ENCODE data around the gene SOCS7. TPM values are rescaled to one million over a fixed set of nuclear protein-coding genes. Genes with fewer than 3 reads are reported as not detected.
"Not testable (repeated sequence)": the region's sequence is repeated elsewhere in the genome, so short reads cannot be mapped to it uniquely, and the experiment has no call there.

Gene SOCS7
- polyA plus RNA-seq, 1 experiment = 5.8 TPM

DNA sequence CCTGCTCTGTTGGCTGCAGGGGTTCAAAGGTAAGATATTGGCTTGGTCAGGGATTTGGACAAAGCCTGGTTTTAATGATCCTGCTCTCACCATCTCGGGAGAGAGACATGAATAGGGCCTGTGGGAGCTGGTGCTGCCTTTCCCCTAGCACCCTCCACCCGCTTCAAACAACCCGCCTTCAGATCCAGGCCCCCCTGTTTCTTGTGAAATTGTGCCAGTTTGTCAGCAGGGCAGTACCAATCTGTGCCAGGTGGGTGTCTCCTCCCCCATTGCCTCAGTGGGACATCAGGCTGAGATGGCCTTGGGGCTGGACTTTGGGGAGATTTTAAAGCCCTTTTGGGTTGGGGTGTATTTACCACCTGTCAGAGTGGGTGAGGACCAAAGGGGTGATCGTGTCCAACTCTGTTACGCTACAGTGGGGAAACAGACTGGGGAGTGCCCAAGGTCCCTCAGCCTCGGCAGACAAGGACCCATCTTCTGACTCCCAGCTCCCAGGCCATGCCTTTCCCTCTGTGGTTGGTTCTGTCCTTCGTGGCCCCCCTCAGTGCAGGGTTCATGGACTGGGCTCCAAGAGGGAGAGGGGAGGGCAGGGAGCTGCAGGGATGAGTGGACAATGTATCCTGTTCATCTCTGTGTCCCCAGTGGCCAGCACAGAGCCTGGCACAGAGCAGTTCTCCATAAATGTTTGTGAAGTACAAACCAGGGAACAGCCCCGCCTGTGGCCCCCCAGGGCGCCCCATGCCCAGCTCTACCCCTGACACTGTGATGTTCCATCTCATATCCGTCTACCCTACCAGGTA lies 79.9 kb downstream of the SOCS7 start:
- Histone ChIP-seq H3K4me3 (ENCODE audit: low read depth, low read length) (no peak overlapping the region), H3K9me3 (ENCODE audit: control insufficient read depth, insufficient read depth, low read length) (no peaks in the 10 kb centered on the region; the same call in 1 of the 2 replicates), H3K27ac (ENCODE audit: low read depth, low read length) (no peak overlapping the region), H3K27me3 (ENCODE audit: control insufficient read depth, insufficient read depth, low read length) (no peaks in the 10 kb centered on the region)
- no peak for DNase-seq (ENCODE audit: low read depth, low spot score)
- TF ChIP-seq, protein P1, sequence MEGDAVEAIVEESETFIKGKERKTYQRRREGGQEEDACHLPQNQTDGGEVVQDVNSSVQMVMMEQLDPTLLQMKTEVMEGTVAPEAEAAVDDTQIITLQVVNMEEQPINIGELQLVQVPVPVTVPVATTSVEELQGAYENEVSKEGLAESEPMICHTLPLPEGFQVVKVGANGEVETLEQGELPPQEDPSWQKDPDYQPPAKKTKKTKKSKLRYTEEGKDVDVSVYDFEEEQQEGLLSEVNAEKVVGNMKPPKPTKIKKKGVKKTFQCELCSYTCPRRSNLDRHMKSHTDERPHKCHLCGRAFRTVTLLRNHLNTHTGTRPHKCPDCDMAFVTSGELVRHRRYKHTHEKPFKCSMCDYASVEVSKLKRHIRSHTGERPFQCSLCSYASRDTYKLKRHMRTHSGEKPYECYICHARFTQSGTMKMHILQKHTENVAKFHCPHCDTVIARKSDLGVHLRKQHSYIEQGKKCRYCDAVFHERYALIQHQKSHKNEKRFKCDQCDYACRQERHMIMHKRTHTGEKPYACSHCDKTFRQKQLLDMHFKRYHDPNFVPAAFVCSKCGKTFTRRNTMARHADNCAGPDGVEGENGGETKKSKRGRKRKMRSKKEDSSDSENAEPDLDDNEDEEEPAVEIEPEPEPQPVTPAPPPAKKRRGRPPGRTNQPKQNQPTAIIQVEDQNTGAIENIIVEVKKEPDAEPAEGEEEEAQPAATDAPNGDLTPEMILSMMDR (IDR thresholded peaks at IDR 0.05; ENCODE audit: low read depth, low read length) = no peak
- CTCF ChIA-PET = interaction anchor here (0.5 to 1.7 kb wide), 2 partner anchors 10 to 17 kb away, joined by 3 to 4 read pairs; no protein-coding TSS in a partner anchor
- POLR2A ChIA-PET = no interaction called here

DNA sequence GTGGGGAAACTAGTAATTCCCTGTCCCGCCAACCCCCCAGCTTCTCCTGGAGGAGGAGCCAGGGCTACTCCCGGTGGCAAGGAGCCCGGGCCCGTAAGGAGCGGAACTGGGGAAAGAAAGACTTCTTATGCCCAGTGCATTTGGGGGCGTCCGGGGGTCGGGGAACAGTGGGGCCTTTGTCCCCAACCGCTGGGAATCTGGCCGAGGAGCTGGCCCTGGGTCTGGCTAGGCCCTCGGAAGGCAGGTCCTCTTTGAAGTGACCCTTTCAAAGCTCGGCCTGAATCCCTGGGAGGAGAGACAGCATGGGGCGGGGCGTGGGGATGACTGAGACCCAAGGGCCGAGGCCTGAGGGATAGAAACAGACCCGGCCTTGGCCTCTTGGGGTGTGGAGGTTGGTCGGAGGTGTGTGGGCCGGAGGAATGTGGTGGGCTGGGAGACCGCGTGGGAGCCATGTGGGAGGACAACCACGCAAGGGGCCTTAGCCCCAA lies 82.6 kb downstream of the SOCS7 start:
- ChIA-PET POLR2A (no interaction called here), CTCF (interaction anchor here (1.0 to 1.6 kb wide), 3 partner anchors 9 to 20 kb away, joined by 3 to 6 read pairs (median 5); no protein-coding TSS in a partner anchor)

DNA sequence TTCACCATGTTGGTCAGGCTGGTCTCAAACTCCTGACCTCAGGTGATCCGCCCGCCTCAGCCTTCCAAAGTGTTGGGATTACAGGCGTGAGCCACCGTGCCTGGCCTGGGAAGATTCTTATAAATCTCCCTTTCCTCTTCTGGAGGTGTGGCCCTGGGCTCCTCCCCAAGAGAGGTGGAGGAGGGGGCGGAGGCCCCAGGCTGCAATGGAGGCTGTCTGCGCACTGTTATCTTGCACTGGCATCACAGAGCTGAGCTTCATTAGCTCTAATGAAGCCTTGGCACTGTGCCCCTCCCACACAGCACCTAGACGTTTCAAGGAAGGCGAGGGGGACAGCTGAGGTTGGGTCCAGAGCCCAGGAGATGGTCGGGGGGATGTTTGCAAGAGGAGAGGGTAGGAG lies 84.2 kb downstream of the SOCS7 start:
- H3K27ac ChIP-seq (ENCODE audit: low read depth, low read length) = no peak overlapping the region
- no peaks in the 10 kb centered on the region for H3K27me3 ChIP-seq (ENCODE audit: control insufficient read depth, insufficient read depth, low read length)
- POLR2A ChIA-PET = no interaction called here
- TF ChIP-seq, protein P1 (IDR thresholded peaks at IDR 0.05; ENCODE audit: low read depth, low read length) = no peak
- DNase-seq (ENCODE audit: low read depth, low spot score) = no peak
- CTCF ChIA-PET = no interaction called here
- no peaks in the 10 kb centered on the region; the same call in 1 of the 2 replicates for H3K9me3 ChIP-seq (ENCODE audit: control insufficient read depth, insufficient read depth, low read length)
- no peak overlapping the region for H3K4me3 ChIP-seq (ENCODE audit: low read depth, low read length)

More for the DNA sequence above, 82.6 kb downstream of the SOCS7 start:
- no peak for DNase-seq (ENCODE audit: low read depth, low spot score)
- Histone ChIP-seq H3K4me3 (ENCODE audit: low read depth, low read length) (no peak overlapping the region), H3K27me3 (ENCODE audit: control insufficient read depth, insufficient read depth, low read length) (no peaks in the 10 kb centered on the region), H3K27ac (ENCODE audit: low read depth, low read length) (no peak overlapping the region), H3K9me3 (ENCODE audit: control insufficient read depth, insufficient read depth, low read length) (no peaks in the 10 kb centered on the region; the same call in 1 of the 2 replicates)
- TF ChIP-seq, protein P1 (IDR thresholded peaks at IDR 0.05; ENCODE audit: low read depth, low read length) = no peak

DNA sequence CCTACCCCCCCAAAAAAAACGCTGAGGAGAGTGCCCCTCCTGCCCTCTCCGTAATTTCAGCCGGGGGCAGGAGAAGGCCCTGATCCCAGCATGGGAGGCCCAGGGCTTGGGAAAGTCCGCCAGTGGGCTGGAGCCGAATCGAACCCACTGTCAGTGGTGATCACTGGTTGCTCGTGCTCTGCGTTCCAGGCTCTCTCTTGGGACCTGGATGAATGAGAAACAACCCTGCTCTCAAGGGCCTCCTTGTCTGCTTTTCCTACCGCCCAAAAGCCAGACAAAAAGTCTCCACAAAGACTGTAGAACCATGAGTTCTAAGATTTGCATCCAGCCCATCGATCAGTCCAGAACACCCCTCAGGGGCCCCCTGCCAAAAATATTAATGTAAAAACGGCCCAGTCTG lies 84.7 kb downstream of the SOCS7 start:
- no peak overlapping the region for H3K27ac ChIP-seq (ENCODE audit: low read depth, low read length)
- POLR2A ChIA-PET = no interaction called here
- H3K27me3 ChIP-seq (ENCODE audit: control insufficient read depth, insufficient read depth, low read length) = no peaks in the 10 kb centered on the region
- TF ChIP-seq, protein P1 (IDR thresholded peaks at IDR 0.05; ENCODE audit: low read depth, low read length) = no peak
- no peak for DNase-seq (ENCODE audit: low read depth, low spot score)
- H3K4me3 ChIP-seq (ENCODE audit: low read depth, low read length) = no peak overlapping the region
- CTCF ChIA-PET = no interaction called here
- H3K9me3 ChIP-seq (ENCODE audit: control insufficient read depth, insufficient read depth, low read length) = no peaks in the 10 kb centered on the region; the same call in 1 of the 2 replicates

DNA sequence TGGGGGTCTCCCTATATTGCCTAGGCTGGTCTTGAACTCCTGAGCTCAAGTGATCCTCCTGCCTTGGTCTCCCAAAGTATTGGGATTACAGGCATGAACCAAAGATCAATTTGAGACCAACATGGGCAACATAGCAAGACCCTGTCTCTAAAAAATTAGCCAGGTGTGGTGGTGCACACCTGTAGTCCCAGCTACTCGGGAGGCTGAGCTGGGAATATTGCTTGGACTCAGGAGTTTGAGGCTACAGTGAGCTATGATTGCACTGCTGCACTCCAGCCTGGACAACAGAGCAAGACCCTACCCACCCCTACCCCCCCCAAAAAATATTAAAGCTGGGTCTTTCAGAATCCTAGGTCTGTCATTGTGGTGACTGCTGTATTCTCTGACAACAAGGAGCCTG lies 85.7 kb downstream of the SOCS7 start:
- POLR2A ChIA-PET; H3K27me3 ChIP-seq (ENCODE audit: control insufficient read depth, insufficient read depth, low read length); DNase-seq (ENCODE audit: low read depth, low spot score); H3K4me3 ChIP-seq (ENCODE audit: low read depth, low read length); H3K9me3 ChIP-seq (ENCODE audit: control insufficient read depth, insufficient read depth, low read length); H3K27ac ChIP-seq (ENCODE audit: low read depth, low read length): not testable (repeated sequence)
- CTCF ChIA-PET = interaction anchor here (0.8 to 1.0 kb wide), 2 partner anchors 22 to 88 kb away, joined by 3 to 5 read pairs; no protein-coding TSS in a partner anchor

Measured in AG04450 (cell line).